Heart left ventricle (tissue), 13 donors: ENCODE measurements around the gene MYL6.

Experiments
- POLR2A ChIP-seq, 2 donors: fragments of 450-650 bp; IDR thresholded peaks; one replicate each; pipeline ENCODE4 v1.6.1; 2017; ENCODE audit warnings: antibody characterized with exemption in 2 of 2, mild to moderate bottlenecking in 2 of 2, moderate library complexity in 2 of 2
- TF ChIP-seq, protein P1 (sequence below), 12 donors: fragments of 200-600 bp; sonication (generic) in 4 of 12; IDR thresholded peaks; one replicate each; pipeline versions ENCODE4 v1.5.0 to v1.8.0; 2018 to 2022; ENCODE audit warnings: antibody characterized with exemption in 12 of 12, mild to moderate bottlenecking in 5 of 12
- donor health status: ischemic (EF 13 %, LVEDD 7.1; RV severe dilation, severe dysfunction).
- donor health status: DM: no; HTN: yes; CAD: no.
- donor health status: DM: no; HTN: no; CAD: no.
- donor health status: ischemic (EF 25% LVEDD 6.9; RV normal size, moderate dysfunction).
- donor health status: ischemic (EF 25% LVEDD 5.7; RV mildly dilated, moderate dysfunction).
- donor health status: ischemic (EF 35%, LVEDD 5.7; RV mildly dilated, moderate dysfunction).
- donor health status: nonischemic (EF 11% LVEDD 7.7; RV severe dilation, severe dysfunction).
- donor health status: DM: yes; HTN: yes; CAD: no.
- donor health status: PGD.
- donor health status: ischemic (EF 29% LVEDD 5.4; RV normal size, mild dysfunction).
- donor health status: nonischemic (EF 23%, LVEDD 6.1; RV moderate dilation, normal function).

DNA sequence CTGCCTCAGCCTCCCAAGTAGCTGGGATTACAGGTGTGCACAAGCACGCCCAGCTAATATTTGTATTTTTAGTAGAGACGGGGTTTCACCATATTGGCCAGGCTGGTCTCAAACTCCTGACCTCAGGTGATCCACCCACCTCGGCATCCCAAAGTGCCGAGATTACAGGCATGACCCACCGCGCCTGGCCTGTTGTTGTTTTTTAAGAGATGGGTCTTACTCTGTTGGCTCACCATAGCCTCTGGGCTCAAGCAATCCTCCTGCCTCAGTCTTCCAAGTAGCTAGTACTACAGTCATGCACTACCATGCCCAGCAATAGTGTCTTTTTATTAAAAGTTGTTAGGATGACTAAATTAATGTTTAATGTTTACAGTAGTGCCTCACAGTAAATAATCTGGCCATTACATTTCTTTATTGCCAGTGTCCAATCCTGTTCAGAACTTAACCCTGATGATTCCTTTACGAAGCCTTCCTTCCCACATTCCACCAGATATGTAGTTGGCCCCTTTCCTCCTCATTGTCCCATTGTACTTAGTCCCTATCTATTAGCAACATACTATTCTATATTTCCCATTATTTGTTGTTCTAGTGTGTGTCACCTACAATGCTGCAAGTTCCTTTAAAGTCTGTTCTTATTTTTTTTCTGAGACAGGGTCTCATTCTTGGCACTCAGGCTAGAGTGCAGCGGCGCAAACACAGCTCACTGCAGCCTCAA, 39.9 kb downstream of the MYL6 start:
- TF ChIP-seq, protein P1, sequence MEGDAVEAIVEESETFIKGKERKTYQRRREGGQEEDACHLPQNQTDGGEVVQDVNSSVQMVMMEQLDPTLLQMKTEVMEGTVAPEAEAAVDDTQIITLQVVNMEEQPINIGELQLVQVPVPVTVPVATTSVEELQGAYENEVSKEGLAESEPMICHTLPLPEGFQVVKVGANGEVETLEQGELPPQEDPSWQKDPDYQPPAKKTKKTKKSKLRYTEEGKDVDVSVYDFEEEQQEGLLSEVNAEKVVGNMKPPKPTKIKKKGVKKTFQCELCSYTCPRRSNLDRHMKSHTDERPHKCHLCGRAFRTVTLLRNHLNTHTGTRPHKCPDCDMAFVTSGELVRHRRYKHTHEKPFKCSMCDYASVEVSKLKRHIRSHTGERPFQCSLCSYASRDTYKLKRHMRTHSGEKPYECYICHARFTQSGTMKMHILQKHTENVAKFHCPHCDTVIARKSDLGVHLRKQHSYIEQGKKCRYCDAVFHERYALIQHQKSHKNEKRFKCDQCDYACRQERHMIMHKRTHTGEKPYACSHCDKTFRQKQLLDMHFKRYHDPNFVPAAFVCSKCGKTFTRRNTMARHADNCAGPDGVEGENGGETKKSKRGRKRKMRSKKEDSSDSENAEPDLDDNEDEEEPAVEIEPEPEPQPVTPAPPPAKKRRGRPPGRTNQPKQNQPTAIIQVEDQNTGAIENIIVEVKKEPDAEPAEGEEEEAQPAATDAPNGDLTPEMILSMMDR (IDR thresholded peaks at IDR 0.05), result no peak
- no peak for TF ChIP-seq POLR2A (IDR thresholded peaks at IDR 0.05)
